Activated CD4-positive, alpha-beta T cell treated with anti-CD3 and anti-CD28 coated beads, Interleukin-2, amount 50 U/mL, for 16 hours (primary cell): ENCODE data around the gene DXO.
"Not testable (repeated sequence)": the region's sequence is repeated elsewhere in the genome, so short reads cannot be mapped to it uniquely, and the experiment has no call there.

ENCODE experiments used
- DNase-seq: peaks from one replicate; pipeline ENCODE4 v3.0.0-alpha.2; 2020

The DXO gene

DNA sequence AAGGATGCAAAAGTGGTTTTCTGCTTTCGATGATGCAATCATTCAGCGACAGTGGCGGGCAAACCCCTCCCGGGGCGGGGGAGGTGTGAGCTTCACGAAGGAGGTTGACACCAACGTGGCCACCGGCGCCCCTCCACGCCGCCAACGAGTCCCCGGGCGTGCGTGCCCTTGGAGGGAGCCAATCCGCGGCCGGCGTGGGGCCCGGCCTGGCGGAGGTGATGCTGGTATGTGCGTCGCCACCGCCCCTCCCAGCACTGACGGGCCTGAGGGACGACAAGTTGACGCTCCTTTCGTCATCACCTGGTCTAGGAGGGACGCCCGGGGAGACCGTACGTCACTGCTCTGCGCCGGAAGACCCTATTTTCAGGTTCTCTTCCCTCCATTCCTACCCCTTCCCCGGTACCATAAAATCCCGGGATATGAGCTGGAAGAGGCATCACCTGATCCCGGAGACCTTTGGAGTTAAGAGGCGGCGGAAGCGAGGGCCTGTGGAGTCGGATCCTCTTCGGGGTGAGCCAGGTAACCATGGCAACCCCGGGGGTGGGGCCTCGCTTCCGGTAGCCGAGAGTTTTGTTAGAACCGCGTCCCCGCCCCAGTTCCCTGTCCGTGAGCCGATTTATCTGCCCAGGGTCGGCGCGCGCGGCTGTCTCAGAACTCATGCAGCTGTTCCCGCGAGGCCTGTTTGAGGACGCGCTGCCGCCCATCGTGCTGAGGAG, at the start of gene DXO:
DXO (minus strand) TSS at position 146 of the 716 bp plus-strand sequence. CDS start 463 bp downstream, outside the sequence.
- DNase-seq: peak; percentile 98

DNA sequence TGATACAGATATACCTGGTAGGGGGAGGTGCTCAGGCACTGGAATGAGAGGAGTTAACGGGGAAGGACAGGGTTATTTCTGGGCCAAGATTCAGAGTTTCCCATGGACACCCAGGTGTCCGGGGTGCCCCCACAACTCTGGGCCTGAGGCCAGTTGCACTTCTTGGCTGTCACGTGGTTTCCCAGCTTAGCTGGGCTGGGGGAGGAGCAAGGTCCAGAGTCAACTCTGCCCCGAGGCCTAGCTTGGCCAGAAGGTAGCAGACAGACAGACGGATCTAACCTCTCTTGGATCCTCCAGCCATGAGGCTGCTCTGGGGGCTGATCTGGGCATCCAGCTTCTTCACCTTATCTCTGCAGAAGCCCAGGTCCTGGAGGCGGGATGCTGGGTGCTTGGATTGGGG, 42.6 kb upstream of the DXO start, which contains the start of gene C4B:
C4B (plus strand) TSS at position 249 of the 400 bp plus-strand sequence; CDS start at position 300, 51 bp downstream.
- not testable (repeated sequence) for DNase-seq

DNA sequence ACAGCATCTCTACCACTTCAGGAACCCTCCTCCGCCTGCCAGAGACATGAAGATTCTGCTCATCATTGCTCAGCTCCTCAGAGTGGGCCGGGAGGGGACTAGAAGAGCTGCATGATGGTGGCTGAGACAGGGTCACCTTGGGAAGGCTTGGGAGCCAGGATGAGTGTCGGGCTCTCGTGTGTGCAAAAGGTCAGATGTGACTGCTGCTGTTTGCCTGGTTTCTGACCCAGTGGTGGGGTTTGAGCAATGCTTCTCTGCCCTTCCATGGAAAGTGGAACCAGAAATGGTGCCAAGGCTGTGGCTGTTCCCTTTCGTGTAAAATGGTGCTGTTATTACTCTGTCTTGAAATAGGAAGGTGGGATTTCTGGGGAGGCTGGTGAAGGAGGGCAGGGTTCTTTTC, 41.8 kb upstream of the DXO start:
- DNase-seq: not testable (repeated sequence)

DNA sequence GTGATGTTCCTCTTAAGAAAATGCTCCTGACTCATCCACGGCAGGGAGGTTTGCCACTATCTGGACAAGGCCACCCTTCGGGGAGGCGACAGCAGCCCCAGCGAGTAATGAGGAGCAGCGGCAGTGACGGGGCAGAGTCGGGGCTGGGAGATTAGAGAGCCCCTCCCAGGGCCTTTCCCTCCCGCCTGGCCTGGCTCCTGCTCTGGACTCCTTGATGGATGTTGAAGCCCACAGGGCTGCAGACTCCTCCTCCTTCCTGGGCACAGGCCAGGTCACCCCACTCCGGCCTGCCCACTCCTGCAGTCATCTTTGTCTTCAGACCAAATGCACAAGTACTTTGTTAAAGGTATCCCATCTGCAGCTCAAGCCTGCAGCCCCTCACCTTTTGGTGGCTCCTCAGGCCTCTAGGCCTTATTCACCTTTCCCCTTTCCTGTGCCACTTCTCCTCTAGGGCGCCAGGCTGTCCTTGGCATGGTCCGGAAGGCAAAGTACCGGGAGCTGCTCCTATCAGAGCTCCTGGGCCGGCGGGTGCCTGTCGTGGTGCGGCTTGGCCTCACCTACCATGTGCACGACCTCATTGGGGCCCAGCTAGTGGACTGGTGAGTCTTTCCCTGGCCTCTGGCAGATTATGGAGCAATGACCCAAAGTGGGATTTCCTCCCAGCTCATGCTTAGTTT, 41.1 kb upstream of the DXO start:
- DNase-seq: not testable (repeated sequence)

GRCh38 chr6:32010856-32011530, 39.1 kb upstream of the DXO start:
- not testable (repeated sequence) for DNase-seq

- not testable (repeated sequence) for DNase-seq
These were observed 37.6 kb upstream of the DXO start for GRCh38 chr6:32009537-32009936.

- DNase-seq: not testable (repeated sequence)
These were observed 36.7 kb upstream of the DXO start for GRCh38 chr6:32008616-32009015.

DNA sequence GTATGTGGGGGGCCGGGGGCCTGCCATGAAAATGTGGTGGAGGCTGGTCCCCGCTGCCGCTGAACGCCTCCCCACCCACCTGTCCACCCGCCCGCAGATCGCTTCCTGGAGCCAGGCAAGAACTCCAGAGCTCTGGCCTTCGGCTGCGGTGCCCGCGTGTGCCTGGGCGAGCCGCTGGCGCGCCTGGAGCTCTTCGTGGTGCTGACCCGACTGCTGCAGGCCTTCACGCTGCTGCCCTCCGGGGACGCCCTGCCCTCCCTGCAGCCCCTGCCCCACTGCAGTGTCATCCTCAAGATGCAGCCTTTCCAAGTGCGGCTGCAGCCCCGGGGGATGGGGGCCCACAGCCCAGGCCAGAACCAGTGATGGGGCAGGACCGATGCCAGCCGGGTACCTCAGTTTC, 36.1 kb upstream of the DXO start:
- DNase-seq: not testable (repeated sequence)

DNA sequence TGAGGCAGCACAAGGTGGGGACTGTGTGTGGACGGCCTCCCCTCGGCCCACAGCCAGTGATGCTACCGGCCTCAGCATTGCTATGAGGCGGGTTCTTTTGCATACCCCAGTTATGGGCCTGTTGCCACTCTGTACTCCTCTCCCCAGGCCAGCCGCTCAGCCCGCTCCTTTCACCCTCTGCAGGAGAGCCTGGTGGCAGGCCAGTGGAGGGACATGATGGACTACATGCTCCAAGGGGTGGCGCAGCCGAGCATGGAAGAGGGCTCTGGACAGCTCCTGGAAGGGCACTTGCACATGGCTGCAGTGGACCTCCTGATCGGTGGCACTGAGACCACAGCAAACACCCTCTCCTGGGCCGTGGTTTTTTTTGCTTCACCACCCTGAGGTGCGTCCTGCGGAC, 35.1 kb upstream of the DXO start:
- not testable (repeated sequence) for DNase-seq

DNA sequence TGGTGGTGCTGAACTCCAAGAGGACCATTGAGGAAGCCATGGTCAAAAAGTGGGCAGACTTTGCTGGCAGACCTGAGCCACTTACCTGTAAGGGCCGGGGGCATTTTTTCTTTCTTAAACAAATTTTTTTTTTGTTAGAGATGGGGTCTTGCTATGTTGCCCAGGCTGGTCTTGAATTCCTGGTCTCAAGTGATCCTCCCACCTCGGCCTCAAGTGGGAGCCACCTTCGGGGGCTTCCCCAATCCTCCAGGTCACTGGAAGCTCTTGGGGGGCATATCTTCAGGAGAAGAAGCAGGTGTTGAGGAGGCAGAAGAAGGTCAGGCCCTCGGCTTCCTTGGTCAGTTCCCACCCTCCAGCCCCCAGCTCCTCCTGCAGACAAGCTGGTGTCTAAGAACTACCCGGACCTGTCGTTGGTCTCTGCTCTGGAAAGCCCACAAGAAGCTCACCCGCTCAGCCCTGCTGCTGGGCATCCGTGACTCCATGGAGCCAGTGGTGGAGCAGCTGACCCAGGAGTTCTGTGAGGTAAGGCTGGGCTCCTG, 34.1 kb upstream of the DXO start:
- not testable (repeated sequence) for DNase-seq

DNA sequence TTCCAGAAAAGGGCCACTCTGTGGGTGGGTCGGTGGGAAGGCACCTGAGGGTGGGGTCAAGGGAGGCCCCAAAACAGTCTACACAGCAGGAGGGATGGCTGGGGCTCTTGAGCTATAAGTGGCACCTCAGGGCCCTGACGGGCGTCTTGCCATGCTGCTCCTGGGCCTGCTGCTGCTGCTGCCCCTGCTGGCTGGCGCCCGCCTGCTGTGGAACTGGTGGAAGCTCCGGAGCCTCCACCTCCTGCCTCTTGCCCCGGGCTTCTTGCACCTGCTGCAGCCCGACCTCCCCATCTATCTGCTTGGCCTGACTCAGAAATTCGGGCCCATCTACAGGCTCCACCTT, 33.6 kb upstream of the DXO start:
- DNase-seq: not testable (repeated sequence)

DNA sequence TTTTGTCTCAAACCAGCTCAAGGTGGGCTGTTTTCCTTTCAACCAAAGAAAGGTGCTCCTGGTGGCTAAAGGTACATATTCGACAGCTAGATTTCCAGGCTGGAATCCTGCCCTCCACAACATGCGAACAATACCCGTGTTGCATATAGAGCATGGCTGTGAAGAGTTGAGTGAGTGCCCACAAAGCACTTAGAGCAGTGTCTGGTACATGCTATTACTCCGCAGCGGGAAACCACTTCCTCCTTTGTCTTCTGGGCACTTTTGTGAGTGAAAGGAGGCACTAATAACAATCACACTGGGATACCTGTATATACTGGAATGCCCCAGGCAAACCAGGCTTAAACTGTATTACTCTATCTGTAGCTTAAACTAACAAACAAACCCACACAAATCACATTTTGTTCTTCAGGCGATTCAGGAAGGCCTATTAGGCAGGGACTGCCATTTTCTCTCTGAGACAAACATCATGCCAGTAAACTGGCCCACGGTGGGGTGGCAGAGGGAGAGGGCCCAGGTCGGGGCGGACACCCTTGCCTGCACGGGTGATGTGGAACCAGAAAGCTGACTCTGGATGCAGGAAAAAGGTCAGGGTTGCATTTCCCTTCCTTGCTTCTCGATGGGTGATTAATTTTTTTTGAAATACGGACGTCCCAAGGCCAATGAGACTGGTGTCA, 33.1 kb upstream of the DXO start:
- not testable (repeated sequence) for DNase-seq

GRCh38 chr6:32004393-32004792, 32.5 kb upstream of the DXO start:
- not testable (repeated sequence) for DNase-seq

GRCh38 chr6:32003301-32003700, 31.4 kb upstream of the DXO start:
- DNase-seq: not testable (repeated sequence)

GRCh38 chr6:32002546-32003268, 30.8 kb upstream of the DXO start:
- DNase-seq: not testable (repeated sequence)

- DNase-seq: not testable (repeated sequence)
These were observed 24.4 kb upstream of the DXO start for GRCh38 chr6:31996385-31996784.

DNA sequence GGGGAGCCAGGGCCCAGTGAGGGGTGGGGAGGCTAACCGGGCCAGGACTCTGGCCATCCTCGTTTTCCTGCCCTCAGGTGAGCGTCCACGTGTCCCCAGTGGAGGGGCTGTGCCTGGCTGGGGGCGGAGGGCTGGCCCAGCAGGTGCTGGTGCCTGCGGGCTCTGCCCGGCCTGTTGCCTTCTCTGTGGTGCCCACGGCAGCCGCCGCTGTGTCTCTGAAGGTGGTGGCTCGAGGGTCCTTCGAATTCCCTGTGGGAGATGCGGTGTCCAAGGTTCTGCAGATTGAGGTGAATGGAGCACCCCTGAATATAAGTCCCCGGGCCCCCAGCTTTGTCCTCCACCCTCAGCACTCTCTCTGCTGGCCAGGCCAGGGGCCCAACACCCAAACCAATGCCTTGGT, 22.5 kb upstream of the DXO start:
- not testable (repeated sequence) for DNase-seq

- not testable (repeated sequence) for DNase-seq
These were observed 17.4 kb upstream of the DXO start for GRCh38 chr6:31989363-31989762.

GRCh38 chr6:31981744-31982143, 9.8 kb upstream of the DXO start, which contains the start of gene C4A:
C4A (plus strand) TSS chr6:31982057; CDS start chr6:31982108, 51 bp downstream.
- not testable (repeated sequence) for DNase-seq

GRCh38 chr6:31980998-31981397, 9.1 kb upstream of the DXO start:
- not testable (repeated sequence) for DNase-seq

DNA sequence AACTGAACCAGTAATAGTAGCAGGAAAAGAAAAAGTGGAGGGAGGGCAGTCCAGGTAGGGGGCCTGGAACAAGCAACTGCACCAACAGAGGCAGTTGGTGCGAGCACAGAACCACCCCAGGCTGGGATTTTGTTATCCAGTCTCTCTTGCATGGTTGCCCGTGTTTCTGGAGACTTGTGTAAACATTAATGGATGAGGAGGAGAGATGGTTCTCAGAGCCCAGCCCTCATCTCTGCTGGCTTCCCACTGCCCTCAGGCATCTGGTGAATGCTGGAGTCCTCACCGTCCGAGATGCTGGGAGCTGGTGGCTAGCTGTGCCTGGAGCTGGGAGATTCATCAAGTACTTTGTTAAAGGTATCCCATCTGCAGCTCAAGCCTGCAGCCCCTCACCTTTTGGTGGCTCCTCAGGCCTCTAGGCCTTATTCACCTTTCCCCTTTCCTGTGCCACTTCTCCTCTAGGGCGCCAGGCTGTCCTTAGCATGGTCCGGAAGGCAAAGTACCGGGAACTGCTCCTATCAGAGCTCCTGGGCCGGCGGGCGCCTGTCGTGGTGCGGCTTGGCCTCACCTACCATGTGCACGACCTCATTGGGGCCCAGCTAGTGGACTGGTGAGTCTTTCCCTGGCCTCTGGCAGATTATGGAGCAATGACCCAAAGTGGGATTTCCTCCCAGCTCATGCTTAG, 8.4 kb upstream of the DXO start:
- DNase-seq: not testable (repeated sequence)
